Measurements from ENCODE around the gene CCDC179. TPM values are rescaled to one million over a fixed set of nuclear protein-coding genes. Genes with fewer than 3 reads are reported as not detected.

CCDC179 gene
- total RNA-seq, 1 experiment from 2014 or later, result not detected

GRCh38 chr11:22832315-22833015 is 27.8 kb downstream of the CCDC179 start:
- Histone ChIP-seq H3K23ac (ENCODE audit: insufficient read length, low read depth, low read length) (no peak overlapping the region), H3K56ac (ENCODE audit: insufficient read length, low read depth, low read length) (no peak overlapping the region), H2BK12ac (ENCODE audit: insufficient read length, low read depth, low read length) (no peak overlapping the region), H3K4me2 (ENCODE audit: insufficient read depth, insufficient read length, low read length) (no peak overlapping the region), H3K27ac (ENCODE audit: insufficient read length, low read depth, low read length) (no peak overlapping the region), H2BK20ac (ENCODE audit: low read depth, low read length, poor library complexity, severe bottlenecking) (no peak overlapping the region), H4K8ac (replicated peaks; ENCODE audit: insufficient read length, low read depth, low read length) (no peak overlapping the region), H3K18ac (ENCODE audit: insufficient read length, low read depth, low read length) (no peak overlapping the region), H3K79me1 (ENCODE audit: insufficient read depth, low read depth, low read length, poor library complexity, severe bottlenecking) (no peaks in the 10 kb centered on the region), H2BK5ac (ENCODE audit: insufficient read length, low read length) (no peak overlapping the region), H3K14ac (ENCODE audit: insufficient read depth, low read length) (no peak overlapping the region), H3K9me3 (ENCODE audit: control insufficient read depth, low read depth, low read length) (no peaks in the 10 kb centered on the region), H2BK120ac (ENCODE audit: low read depth, low read length, poor library complexity, severe bottlenecking) (no peak overlapping the region), H3T11ph (ENCODE audit: low read length) (no peak overlapping the region), H4K5ac (ENCODE audit: insufficient read length, low read depth, low read length) (no peak overlapping the region), H2BK15ac (ENCODE audit: low read depth, low read length) (no peak overlapping the region), H3K79me2 (ENCODE audit: insufficient read depth, low read length) (no peaks in the 10 kb centered on the region), H3K9ac (ENCODE audit: extremely low read depth, insufficient read length, low read length) (no peak overlapping the region), H2AK5ac (ENCODE audit: insufficient read length, low read length) (no peak overlapping the region), H4K20me1 (ENCODE audit: control insufficient read depth, insufficient read depth, insufficient read length) (no peaks in the 10 kb centered on the region), H4K91ac (ENCODE audit: insufficient read length, low read depth, low read length) (no peak overlapping the region), H3K4ac (ENCODE audit: low read depth, low read length) (no peak overlapping the region), H2AFZ (ENCODE audit: low read length) (no peak overlapping the region), H3K23me2 (ENCODE audit: insufficient read length, low read depth, low read length, poor library complexity, severe bottlenecking) (peaks cover 3% of the 10 kb centered on the region), H3K4me1 (ENCODE audit: insufficient read depth, low read length) (no peaks in the 10 kb centered on the region), H3K27me3 (ENCODE audit: insufficient read depth, low read length) (no peaks in the 10 kb centered on the region)
- Mint-ChIP-seq H3K4me1 (peaks cover 13 to 26% of the 10 kb centered on the region in 2 experiments), H3K9me3 (no peaks in the 10 kb centered on the region; a peak in 1 of 5 replicates), H3K27me3 (ENCODE audit: low read depth) (peaks cover 26% of the 10 kb centered on the region), H3K36me3 (ENCODE audit: insufficient read depth in 1 of 3, low read depth in 3 of 3) (no peaks in the 10 kb centered on the region; a peak in 2 of 7 replicates), H3K4me3 (no peak overlapping the region), H3K27ac (no peak overlapping the region)
- no CpG with 5 or more reads among the region's 3 CpGs for WGBS (ENCODE audit: extremely low coverage, insufficient read length, low lambda C conversion rate)
- no peak for DNase-seq
- TF ChIP-seq CTCF (conservative IDR thresholded peaks at IDR 0.05), result no peak
